ENCODE measurements around the gene SEMG2. TPM values are rescaled to one million over a fixed set of nuclear protein-coding genes. Genes with fewer than 3 reads are reported as not detected.

The SEMG2 gene
- total and polyA plus RNA-seq, 9 of the 15 experiments (the other 6 are each of a cell fraction or from before 2014, with no cell fraction given), result not detected

GRCh38 chr20:45230631-45231030 is 9.5 kb downstream of the SEMG2 start:
- no peaks in the 10 kb centered on the region for H3K79me2 ChIP-seq (ENCODE audit: control insufficient read depth, insufficient read depth, low read length)
- no peaks in the 10 kb centered on the region for H3K9me1 ChIP-seq (ENCODE audit: control insufficient read depth, insufficient read depth, low read length)
- ChIA-PET CTCF (ENCODE audit: low intra/inter-chr PET ratio) (no interaction called here), POLR2A (no interaction called here)
- no peak overlapping the region for H3K4me3 ChIP-seq
- H3K27me3 ChIP-seq (ENCODE audit: control insufficient read depth in 2 of 2, insufficient read depth in 2 of 2, low read length in 2 of 2), result peaks cover 0 to 17% of the 10 kb centered on the region in 2 experiments; a peak in 1 of 5 replicates
- ATAC-seq, result peak; percentile 59
- no peak overlapping the region for H3K27ac ChIP-seq (ENCODE audit: extremely low read depth, low read depth, low read length)
- no peak overlapping the region for H3K9ac ChIP-seq (ENCODE audit: insufficient read depth in 1 of 2, low read depth in 2 of 2, low read length in 2 of 2)
- no peaks in the 10 kb centered on the region for H3K4me1 ChIP-seq (replicated peaks in 1 of 2; ENCODE audit: control insufficient read depth in 2 of 2, insufficient read depth in 2 of 2, low read length in 2 of 2)
- DNase-seq (ENCODE audit: extremely low read depth in 1 of 4, low spot score in 3 of 4), result peak in 1 of 4 experiments; percentile 5
- no peaks in the 10 kb centered on the region for H4K20me1 ChIP-seq (replicated peaks; ENCODE audit: control insufficient read depth, insufficient read depth, low read length)
- BruUV-seq (replicated peaks), result no TSS peak
- H3K9me3 ChIP-seq (replicated peaks; ENCODE audit: control insufficient read depth, insufficient read depth, low read depth, low read length), result no peaks in the 10 kb centered on the region
- peak overlapping the region; percentile 62 for H2AFZ ChIP-seq (ENCODE audit: low read depth, low read length)
- in situ Hi-C loops (cut with MboI), result no loop called here
- H3K4me2 ChIP-seq (ENCODE audit: insufficient read depth, low read length), result no peak overlapping the region
- WGBS (ENCODE audit: insufficient coverage, low coverage, missing lambda C conversion rate), result 11% methylated on average over 9 of the region's 9 CpGs
- no peaks in the 10 kb centered on the region for H3K36me3 ChIP-seq (ENCODE audit: control insufficient read depth, insufficient read depth, low read length)
- no peak for FAIRE-seq
- intact Hi-C loops (cut with micrococcal nuclease), result no loop called here
- TF ChIP-seq PTBP1 (IDR thresholded peaks at IDR 0.05; ENCODE audit: low read depth, low read length) (no peak), CSDE1 (IDR thresholded peaks at IDR 0.05) (no peak), MBD1 (CRISPR knock-in tag; IDR thresholded peaks at IDR 0.05) (no peak), ZBTB40 (IDR thresholded peaks at IDR 0.05) (peak; percentile 67), ZBTB40 (CRISPR knock-in tag; IDR thresholded peaks at IDR 0.05) (no peak), CHD4 (IDR thresholded peaks at IDR 0.05; ENCODE audit: insufficient read depth, insufficient replicate concordance, low read depth, low read length, poor library complexity, severe bottlenecking) (no peak), NR2C2 (CRISPR knock-in tag; IDR thresholded peaks at IDR 0.05) (peak; percentile 63), NR2C2 (tag; IDR thresholded peaks at IDR 0.05) (peak; percentile 86), ZNF589 (CRISPR knock-in tag; IDR thresholded peaks at IDR 0.05; ENCODE audit: low read depth) (no peak), YY1 (IDR thresholded peaks at IDR 0.05; ENCODE audit: borderline replicate concordance in 1 of 3, control insufficient read depth in 1 of 3, extremely low read depth in 1 of 3, insufficient read depth in 3 of 3, insufficient read length in 1 of 3, insufficient replicate concordance in 2 of 3, low read depth in 1 of 3, low read length in 2 of 3) (no peak), SMC3 (conservative IDR thresholded peaks at IDR 0.05; ENCODE audit: insufficient read depth, low read depth, low read length) (no peak)
